GM13977 (cell line): ENCODE results near the gene MTX2.
"Not testable (repeated sequence)": the region's sequence is repeated elsewhere in the genome, so short reads cannot be mapped to it uniquely, and the experiment has no call there.

Experiments used
- DNase-seq: peaks from one replicate; pipeline ENCODE4 v3.0.0; 2012; ENCODE audit warnings: low spot score
- in situ Hi-C: fragments of 300-500 bp; cut with MboI; formaldehyde crosslinking; loops from one replicate; pipeline ENCODE4 v1.12.0; 2022; ENCODE audit warnings: low sequenced_read_pairs, low pct_unique_long_range_greater_than_20kb, mixed read lengths, inconsistent platforms; ENCODE audit not compliant: unreplicated experiment
- TF ChIP-seq, protein P1 (sequence below): IDR thresholded peaks from 2 replicates; pipeline ENCODE4 v1.5.1; 2012; ENCODE audit warnings: mild to moderate bottlenecking, control low read depth; ENCODE audit not compliant: insufficient read depth; ENCODE audit errors: extremely low read depth, missing control alignments

MTX2 gene

DNA sequence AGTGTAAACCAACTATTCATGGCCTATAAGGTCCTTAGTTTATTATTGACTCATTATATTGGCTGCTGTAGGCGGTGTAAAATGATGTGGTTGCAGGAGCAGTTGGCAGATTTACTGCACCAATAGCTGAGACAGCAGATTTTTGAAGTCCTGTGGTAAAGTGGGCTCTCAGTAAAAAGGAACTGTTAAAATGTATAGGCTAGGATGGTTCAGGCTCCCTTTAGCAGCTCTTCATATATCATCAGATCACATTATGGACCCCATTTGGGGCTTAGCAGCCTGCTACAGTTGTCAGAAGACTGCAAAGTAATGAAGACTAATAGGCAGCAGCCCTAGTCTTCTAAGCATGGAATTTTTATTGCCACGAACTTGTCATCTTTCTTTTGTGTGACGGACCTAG is 27.8 kb downstream of the MTX2 start:
- DNase-seq, result no peak
- TF ChIP-seq, protein P1, sequence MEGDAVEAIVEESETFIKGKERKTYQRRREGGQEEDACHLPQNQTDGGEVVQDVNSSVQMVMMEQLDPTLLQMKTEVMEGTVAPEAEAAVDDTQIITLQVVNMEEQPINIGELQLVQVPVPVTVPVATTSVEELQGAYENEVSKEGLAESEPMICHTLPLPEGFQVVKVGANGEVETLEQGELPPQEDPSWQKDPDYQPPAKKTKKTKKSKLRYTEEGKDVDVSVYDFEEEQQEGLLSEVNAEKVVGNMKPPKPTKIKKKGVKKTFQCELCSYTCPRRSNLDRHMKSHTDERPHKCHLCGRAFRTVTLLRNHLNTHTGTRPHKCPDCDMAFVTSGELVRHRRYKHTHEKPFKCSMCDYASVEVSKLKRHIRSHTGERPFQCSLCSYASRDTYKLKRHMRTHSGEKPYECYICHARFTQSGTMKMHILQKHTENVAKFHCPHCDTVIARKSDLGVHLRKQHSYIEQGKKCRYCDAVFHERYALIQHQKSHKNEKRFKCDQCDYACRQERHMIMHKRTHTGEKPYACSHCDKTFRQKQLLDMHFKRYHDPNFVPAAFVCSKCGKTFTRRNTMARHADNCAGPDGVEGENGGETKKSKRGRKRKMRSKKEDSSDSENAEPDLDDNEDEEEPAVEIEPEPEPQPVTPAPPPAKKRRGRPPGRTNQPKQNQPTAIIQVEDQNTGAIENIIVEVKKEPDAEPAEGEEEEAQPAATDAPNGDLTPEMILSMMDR, result no peak
- in situ Hi-C loops, result no loop called here

DNA sequence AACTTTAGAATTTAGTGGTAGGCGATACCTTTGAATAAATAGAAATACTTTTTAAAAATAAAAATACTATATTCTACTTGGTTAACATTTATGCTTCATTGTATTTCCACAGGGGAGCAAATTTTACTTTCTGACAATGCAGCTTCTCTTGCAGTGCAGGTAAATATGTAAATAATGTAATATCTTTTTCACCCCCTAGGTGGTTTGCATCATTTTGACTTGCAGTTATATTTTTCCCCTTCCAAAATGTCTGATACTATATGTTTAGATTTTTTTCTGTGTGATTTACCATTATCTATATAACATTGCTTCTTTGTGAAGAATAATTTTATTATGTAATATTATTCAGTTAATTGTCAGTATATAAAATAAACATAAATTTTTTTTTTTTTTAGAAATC is 28.5 kb downstream of the MTX2 start:
- no peak for DNase-seq
- in situ Hi-C loops, result no loop called here
- TF ChIP-seq, protein P1, result no peak

DNA sequence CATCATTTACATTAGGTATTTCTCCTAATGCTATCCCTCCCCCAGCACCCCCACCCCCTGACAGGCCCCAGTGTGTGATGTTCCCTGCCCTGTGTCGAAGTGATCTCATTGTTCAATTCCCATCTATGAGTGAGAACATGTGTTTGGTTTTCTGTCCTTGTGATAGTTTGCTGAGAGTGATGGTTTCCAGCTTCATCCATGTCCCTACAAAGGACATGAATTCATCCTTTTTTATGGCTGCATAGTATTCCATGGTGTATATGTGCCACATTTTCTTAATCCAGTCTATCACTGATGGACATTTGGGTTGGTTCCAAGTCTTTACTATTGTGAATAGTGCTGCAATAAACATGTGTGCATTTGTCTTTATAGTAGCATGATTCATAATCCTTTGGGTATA is 36.8 kb downstream of the MTX2 start:
- DNase-seq, in situ Hi-C loops: not testable (repeated sequence)

DNA sequence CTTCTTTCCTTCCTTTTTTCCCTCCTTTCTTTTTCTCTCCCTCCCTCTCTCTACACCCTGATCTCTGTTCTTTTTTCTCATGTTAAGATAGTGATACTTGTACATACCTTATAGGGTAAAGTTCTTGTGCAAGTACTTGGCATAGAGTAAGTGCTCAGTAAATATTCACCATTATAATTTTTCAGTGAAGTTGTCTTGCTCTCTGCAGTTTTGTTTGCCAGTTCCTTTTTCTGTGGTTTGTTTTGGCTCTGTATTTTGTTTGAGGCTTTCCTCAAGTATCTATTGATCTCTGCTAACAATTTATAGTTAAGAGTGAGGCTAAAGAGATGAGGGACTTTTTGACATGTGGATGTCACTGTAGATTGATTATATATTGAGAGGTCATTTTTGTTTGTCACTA is 48.0 kb downstream of the MTX2 start:
- no peak for DNase-seq
- TF ChIP-seq, protein P1, result no peak
- in situ Hi-C loops, result no loop called here

DNA sequence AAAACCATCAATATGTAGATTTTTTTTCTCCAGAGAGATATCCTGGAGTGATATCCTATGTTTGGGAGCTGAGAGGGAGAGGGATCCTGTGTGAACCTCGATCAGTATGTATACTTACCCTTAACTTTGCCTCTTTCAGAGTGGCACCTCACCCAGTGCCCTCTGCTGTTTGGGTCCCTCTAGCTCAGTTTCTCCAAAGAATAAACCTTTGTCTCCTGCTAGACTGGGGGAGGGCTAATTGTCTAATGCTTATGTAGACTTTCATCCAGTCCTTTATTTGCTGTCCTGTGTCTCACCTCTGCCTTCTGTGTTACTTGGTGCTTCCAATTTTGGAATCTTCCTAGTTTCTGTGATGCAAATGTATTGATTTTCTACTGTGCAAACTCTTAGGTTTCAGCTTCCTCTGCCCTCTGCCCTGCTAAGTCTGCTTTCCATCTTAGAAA is 48.4 kb downstream of the MTX2 start:
- in situ Hi-C loops, result no loop called here
- TF ChIP-seq, protein P1, result no peak
- DNase-seq, result no peak

DNA sequence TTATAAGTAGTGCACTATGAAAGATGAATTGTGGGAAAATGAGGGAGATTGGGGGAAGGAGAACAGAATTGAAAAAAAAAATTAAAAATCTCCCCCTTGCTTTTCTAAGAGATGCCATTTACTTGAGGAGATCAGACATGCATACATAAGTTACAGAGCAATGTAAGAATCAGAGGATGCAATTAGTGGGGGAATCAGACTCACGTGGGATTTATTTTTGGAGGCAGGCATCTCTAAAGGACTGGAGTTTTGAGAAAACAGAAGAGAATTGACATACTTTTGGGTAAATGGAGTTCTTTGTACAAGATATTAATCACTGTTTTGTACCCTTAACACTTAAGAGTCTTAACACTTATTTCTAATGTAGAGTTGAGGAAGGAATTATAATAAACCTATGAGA is 52.7 kb downstream of the MTX2 start:
- in situ Hi-C loops, result no loop called here
- no peak for DNase-seq
- TF ChIP-seq, protein P1, result no peak

DNA sequence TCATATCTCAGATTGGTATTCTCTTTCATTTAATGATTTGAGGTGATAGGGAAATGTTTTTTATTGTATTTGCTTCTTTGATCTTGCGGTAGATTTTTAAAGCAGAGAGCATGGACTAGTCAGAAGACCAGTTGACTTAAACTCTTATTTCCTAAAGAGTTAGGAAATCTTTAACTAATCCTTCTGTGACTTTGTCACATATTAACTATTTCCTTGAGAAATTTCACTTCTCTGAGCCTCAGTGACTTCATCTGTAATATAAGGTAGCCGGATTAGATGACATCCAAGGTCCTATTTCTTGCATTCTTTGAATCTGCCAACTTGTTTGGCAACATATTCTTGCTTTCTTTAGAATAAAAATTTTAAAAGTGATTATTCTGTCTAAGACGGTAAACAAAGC is 55.6 kb downstream of the MTX2 start:
- TF ChIP-seq, protein P1, result no peak
- DNase-seq, result no peak
- in situ Hi-C loops, result no loop called here

DNA sequence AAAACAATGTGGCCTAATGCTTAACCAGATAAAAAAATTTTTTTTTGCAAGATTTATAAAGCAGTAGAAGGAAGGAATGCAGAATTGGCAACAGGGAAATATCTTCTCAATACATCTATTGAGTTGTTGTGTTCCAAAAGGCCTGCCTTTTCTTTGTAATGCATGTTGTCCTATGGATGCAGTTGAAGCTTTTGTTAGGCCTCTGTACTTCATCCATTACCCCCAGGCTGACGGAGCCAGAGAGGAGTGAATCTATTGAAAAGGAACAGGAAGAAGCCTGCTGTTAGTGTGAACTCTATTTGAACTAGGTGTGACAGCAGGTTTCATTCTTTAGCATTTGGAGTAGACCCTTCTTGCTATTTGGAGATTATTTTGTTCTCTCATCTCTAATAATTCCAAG is 56.5 kb downstream of the MTX2 start:
- TF ChIP-seq, protein P1, result no peak
- no peak for DNase-seq
- in situ Hi-C loops, result no loop called here
